Tibial artery (tissue), 4 donors: ENCODE results near the gene C1GALT1C1.

ENCODE experiments used
- DNase-seq, 2 donors: peaks; one replicate each; pipeline ENCODE4 v3.0.0-alpha.2; 2019
- H3K27ac ChIP-seq, 2 donors: fragments of 200-600 bp; sonication (generic) in 1 of 2; 1 replicate in 1 of 2; 2 replicates in 1 of 2; pipeline ENCODE4 v1.5.1; 2018 to 2019; ENCODE audit warnings: mild to moderate bottlenecking in 1 of 2
- H3K27me3 ChIP-seq, 2 donors: fragments of 200-600 bp; sonication (generic) in 1 of 2; one replicate each; pipeline versions ENCODE4 v1.5.1 to v1.6.0; 2016 to 2019
- H3K36me3 ChIP-seq, 3 donors: fragments of 200-600 bp; sonication (generic) in 2 of 3; one replicate each; pipeline ENCODE4 v1.5.1; 2016 to 2019; ENCODE audit warnings: mild to moderate bottlenecking in 2 of 3
- H3K4me1 ChIP-seq, 4 donors: fragments of 200-600 bp; sonication (generic) in 2 of 4; 1 replicate in 3 of 4; 2 replicates in 1 of 4; pipeline ENCODE4 v1.5.1; 2016 to 2019
- H3K4me3 ChIP-seq, 2 donors: fragments of 200-600 bp; sonication (generic) in 1 of 2; 1 replicate in 1 of 2; 2 replicates in 1 of 2; pipeline ENCODE4 v1.5.1; 2018 to 2019; ENCODE audit warnings: mild to moderate bottlenecking in 2 of 2
- H3K9me3 ChIP-seq, 3 donors: fragments of 200-600 bp; sonication (generic) in 1 of 3; one replicate each; pipeline ENCODE4 v1.5.1; 2016 to 2019
- intact Hi-C: fragments of 100-400 bp; cut with DNase I; formaldehyde crosslinking; loops from one replicate; pipeline ENCODE4 v1.15.0; 2023; ENCODE audit warnings: low total_unique reads
- TF ChIP-seq, protein P1 (sequence below), 2 experiments: fragments of 200-600 bp in 1 of 2; fragments of 450-650 bp in 1 of 2; IDR thresholded peaks; one replicate each; pipeline ENCODE4 v1.5.1; 2017 to 2019; ENCODE audit warnings: antibody characterized with exemption in 2 of 2, mild to moderate bottlenecking in 1 of 2, moderate library complexity in 1 of 2

C1GALT1C1 gene

DNA sequence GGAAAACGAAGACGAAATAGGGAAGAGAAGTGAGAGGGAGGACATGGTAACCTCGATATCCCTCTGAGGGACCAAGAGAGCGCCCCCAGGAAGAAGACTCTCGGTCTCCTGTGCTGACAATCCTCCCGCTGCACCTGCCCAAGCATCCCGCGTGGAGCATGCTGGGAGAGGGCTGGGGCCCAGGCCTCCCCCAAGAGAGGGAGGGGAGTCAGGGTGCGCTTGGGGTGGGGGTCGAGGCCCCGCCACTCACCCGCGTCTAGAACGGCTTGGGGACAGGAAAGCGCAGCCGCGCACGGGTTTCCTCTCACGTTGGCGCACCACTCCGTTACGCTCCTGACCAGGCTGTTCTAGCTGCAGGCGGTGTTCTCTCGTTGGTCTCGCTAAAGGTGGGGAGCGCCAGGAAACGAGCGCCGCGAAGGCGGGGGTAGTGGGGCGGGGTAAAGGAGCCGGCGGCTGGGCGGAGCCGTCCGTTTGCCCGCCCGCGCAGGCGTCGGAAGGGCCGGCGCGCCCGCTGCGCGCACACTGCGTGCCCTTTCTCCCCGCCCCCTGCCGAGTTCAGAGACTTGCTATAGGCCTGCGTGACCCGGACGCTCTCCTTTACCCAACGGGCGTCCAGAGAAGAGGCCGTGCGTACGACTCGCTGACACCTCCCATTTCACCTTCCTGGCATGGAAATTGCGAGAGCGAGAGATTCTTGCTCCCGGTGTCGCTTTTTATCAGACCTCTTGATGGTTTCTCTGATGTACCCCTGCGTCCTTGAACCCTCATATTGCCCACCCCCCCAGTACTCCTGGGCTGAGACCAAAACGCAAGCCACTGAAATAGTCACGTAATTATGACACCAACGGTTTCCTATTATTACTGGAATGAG is at the start of gene C1GALT1C1:
C1GALT1C1 (minus strand) TSS at position 388 of the 871 bp plus-strand sequence. CDS start 2,888 bp downstream, outside the sequence.
- H3K4me1 ChIP-seq: peaks cover 0 to 8% (median 2%) of the 10 kb centered on the region in 4 donors
- intact Hi-C loops: no loop called here
- TF ChIP-seq, protein P1, sequence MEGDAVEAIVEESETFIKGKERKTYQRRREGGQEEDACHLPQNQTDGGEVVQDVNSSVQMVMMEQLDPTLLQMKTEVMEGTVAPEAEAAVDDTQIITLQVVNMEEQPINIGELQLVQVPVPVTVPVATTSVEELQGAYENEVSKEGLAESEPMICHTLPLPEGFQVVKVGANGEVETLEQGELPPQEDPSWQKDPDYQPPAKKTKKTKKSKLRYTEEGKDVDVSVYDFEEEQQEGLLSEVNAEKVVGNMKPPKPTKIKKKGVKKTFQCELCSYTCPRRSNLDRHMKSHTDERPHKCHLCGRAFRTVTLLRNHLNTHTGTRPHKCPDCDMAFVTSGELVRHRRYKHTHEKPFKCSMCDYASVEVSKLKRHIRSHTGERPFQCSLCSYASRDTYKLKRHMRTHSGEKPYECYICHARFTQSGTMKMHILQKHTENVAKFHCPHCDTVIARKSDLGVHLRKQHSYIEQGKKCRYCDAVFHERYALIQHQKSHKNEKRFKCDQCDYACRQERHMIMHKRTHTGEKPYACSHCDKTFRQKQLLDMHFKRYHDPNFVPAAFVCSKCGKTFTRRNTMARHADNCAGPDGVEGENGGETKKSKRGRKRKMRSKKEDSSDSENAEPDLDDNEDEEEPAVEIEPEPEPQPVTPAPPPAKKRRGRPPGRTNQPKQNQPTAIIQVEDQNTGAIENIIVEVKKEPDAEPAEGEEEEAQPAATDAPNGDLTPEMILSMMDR (IDR thresholded peaks at IDR 0.05): no peak
- peak; percentile 93 to 95 for DNase-seq
- H3K27me3 ChIP-seq: no peaks in the 10 kb centered on the region
- H3K36me3 ChIP-seq: no peaks in the 10 kb centered on the region
- H3K4me3 ChIP-seq: peak within 1 kb of the TSS; percentile 71
- no peaks in the 10 kb centered on the region for H3K9me3 ChIP-seq
- peak within 1 kb of the TSS; percentile 89 to 90 for H3K27ac ChIP-seq

DNA sequence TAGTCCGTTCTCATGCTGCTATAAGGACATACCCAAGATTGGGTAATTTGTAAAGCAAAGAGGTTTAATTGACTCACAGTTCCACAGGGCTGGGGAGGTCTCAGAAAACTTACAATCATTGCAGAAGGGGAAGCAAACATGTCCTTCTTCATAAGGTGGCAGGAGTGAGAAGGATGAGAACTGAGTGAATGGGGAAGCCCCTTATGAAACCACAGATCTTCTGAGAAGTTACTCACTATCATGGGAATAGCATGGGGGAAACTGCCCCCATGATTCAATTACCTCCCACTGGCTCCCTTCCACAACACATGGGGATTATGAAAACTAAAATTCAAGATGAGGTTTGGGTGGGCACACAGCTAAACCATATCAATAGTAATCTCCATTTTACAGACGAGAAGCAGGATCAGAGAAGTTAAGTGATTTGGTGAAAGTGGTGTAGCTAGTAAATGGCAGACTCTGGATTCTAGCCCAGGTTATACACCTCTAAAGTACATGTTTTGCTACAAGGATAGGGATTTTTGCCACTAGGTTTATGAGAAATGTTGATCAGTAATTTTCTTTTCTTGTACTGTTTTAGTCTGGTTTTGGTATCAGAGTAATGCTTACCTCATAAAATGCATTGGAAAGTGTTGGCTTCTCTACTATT is 47.3 kb upstream of the C1GALT1C1 start:
- H3K9me3 ChIP-seq: no peaks in the 10 kb centered on the region
- H3K36me3 ChIP-seq: no peaks in the 10 kb centered on the region
- intact Hi-C loops: no loop called here
- H3K4me3 ChIP-seq: no peak overlapping the region
- no peak overlapping the region for H3K27ac ChIP-seq
- DNase-seq: no peak
- TF ChIP-seq, protein P1 (IDR thresholded peaks at IDR 0.05): no peak
- no peaks in the 10 kb centered on the region for H3K27me3 ChIP-seq
- H3K4me1 ChIP-seq: peaks cover 0 to 12% (median 0%) of the 10 kb centered on the region in 4 donors

DNA sequence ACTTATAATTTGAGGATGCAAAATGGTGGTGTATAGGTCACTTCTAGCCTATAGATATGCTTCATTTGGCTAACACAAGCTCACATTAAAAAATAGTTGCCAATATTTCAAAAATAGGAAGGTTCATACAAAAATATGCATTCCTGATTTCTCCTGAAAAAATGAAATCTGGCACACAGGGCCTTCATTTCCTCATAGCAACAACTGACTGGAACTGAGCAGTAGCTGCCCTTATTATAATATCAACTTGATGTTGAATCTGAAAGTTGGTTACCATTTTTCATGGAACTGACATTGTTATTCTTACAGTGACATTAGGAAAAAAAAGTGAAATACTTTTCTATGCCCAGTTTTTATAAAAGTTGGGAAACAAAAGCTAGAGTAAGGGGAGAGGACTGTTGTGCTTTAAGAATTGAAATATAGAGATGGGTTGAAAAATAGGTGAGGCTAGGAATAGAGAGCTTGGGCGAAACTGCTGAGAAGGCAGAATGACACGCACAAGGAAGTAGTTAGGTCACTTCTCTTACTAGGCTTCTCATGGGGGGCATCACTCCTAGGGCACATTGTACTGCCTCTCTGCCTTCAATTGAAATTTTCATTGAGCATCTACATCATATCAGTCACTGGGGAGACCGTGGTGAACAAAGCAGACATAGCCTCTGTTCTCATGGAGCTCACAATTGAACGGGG is 43.1 kb upstream of the C1GALT1C1 start:
- Histone ChIP-seq H3K4me3 (no peak overlapping the region), H3K4me1 (peaks cover 0 to 12% (median 0%) of the 10 kb centered on the region in 4 donors), H3K36me3 (no peaks in the 10 kb centered on the region), H3K27me3 (no peaks in the 10 kb centered on the region), H3K27ac (peak overlapping the region; percentile 69 to 70), H3K9me3 (no peaks in the 10 kb centered on the region)
- no peak for DNase-seq
- TF ChIP-seq, protein P1 (IDR thresholded peaks at IDR 0.05): no peak
- intact Hi-C loops: no loop called here

DNA sequence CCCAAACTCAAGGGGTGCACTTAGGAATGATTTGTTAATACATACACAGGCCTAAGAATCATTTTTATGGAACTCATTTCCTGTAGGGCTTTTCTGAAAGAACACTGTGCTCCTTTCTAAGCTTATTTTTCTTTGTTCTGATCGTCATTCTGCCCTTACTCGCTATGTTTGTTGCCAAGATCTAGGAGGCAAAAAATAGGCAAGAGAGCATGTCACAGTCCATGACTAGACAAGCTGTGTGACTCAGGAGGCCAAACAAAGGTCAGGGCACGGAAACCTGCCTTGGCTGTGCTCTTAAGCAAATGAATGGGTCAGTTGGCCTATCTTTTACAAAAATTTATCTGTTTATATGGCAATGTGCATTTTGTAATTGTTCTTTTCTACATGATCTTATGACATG is 42.5 kb upstream of the C1GALT1C1 start:
- Histone ChIP-seq H3K27ac (peak overlapping the region; percentile 69 to 70), H3K27me3 (no peaks in the 10 kb centered on the region), H3K4me1 (peaks cover 0 to 12% (median 0%) of the 10 kb centered on the region in 4 donors), H3K36me3 (no peaks in the 10 kb centered on the region), H3K9me3 (no peaks in the 10 kb centered on the region), H3K4me3 (no peak overlapping the region)
- intact Hi-C loops: no loop called here
- TF ChIP-seq, protein P1 (IDR thresholded peaks at IDR 0.05): no peak
- DNase-seq: peak; percentile 70 to 80

DNA sequence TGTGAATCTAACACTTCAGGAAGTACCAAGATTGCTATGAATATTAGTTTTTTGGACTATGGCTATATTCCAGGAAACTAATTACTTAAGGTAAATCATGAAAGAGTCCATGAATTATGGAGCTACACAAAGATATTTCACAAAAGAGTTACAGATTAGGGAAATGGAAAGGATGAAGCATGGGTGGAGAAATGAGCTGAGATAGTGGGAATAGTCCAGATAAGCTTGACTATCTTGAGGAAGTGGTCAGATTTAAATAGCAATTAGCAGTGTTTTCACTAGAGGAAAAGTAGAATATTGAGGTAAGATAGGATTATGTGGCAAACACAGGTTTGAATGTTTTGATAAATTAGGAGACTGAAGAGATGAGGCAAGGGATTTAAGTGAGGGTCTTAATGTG is 42.1 kb upstream of the C1GALT1C1 start:
- Histone ChIP-seq H3K4me1 (peaks cover 0 to 12% (median 0%) of the 10 kb centered on the region in 4 donors), H3K27ac (peak overlapping the region; percentile 69 to 70), H3K4me3 (no peak overlapping the region), H3K27me3 (no peaks in the 10 kb centered on the region), H3K36me3 (no peaks in the 10 kb centered on the region), H3K9me3 (no peaks in the 10 kb centered on the region)
- intact Hi-C loops: no loop called here
- TF ChIP-seq, protein P1 (IDR thresholded peaks at IDR 0.05): no peak
- no peak for DNase-seq
